ENCODE data around the gene FOXP2. TPM values are rescaled to one million over a fixed set of nuclear protein-coding genes. Genes with fewer than 3 reads are reported as not detected.

Gene FOXP2
- total and polyA plus RNA-seq, 9 of the 15 experiments (the other 6 are each of a cell fraction or from before 2014, with no cell fraction given), result not detected

GRCh38 chr7:114741911-114742310, 327.3 kb downstream of the FOXP2 start (continued):
- TF ChIP-seq NFXL1 (CRISPR knock-in tag; IDR thresholded peaks at IDR 0.05) (no peak), FOXK2 (conservative IDR thresholded peaks at IDR 0.05 in 1 of 2, IDR thresholded peaks at IDR 0.05 in 1 of 2; ENCODE audit: low read depth in 2 of 2) (no peak), STAT5A (IDR thresholded peaks at IDR 0.05; ENCODE audit: borderline replicate concordance, low read length) (no peak)

Small RNAs within 50 kb of the gene (microRNA-seq; reads per million reads assigned to microRNA genes)
- not detected for gene MIR3666 (ENCODE audit: borderline microRNAs expressed)

Small RNAs within 50 kb of the gene (small RNA-seq; reads per million reads assigned to genes)
- not detected for gene MIR3666
- gene RNA5SP238, result not detected
